ENCODE results near the gene EFCAB6.

- TF ChIP-seq, protein P1, sequence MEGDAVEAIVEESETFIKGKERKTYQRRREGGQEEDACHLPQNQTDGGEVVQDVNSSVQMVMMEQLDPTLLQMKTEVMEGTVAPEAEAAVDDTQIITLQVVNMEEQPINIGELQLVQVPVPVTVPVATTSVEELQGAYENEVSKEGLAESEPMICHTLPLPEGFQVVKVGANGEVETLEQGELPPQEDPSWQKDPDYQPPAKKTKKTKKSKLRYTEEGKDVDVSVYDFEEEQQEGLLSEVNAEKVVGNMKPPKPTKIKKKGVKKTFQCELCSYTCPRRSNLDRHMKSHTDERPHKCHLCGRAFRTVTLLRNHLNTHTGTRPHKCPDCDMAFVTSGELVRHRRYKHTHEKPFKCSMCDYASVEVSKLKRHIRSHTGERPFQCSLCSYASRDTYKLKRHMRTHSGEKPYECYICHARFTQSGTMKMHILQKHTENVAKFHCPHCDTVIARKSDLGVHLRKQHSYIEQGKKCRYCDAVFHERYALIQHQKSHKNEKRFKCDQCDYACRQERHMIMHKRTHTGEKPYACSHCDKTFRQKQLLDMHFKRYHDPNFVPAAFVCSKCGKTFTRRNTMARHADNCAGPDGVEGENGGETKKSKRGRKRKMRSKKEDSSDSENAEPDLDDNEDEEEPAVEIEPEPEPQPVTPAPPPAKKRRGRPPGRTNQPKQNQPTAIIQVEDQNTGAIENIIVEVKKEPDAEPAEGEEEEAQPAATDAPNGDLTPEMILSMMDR (IDR thresholded peaks at IDR 0.05) = no peak
- TF ChIP-seq POLR2AphosphoS5 (IDR thresholded peaks at IDR 0.05) = no peak
- TF ChIP-seq POLR2A (IDR thresholded peaks at IDR 0.05) = no peak
- TF ChIP-seq EP300 (IDR thresholded peaks at IDR 0.05; ENCODE audit: low read depth) = no peak
These were observed 257.9 kb downstream of the EFCAB6 start for GRCh38 chr22:43554259-43554636.

All from transverse colon (tissue), 4 donors.